ENCODE data around the gene RCSD1.

The RCSD1 gene

DNA sequence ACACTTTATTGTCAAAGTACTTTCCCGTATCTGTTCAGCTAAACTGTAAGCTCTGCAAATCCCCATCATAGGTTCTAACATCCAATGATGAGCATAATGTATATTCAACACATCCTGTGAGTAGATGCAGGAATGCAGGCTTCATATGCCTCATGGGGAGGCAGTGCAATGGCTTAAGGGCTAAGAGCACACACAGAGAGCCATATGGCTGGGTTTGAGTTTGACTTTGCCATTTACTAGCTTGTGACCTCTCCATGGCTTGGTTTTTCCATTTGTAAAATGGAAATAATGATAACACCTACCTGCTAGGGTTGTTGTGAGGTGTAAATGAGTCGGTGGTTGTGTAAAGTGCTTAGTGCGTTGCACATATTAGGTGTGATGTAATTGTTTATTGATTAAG lies 13.4 kb downstream of the RCSD1 start:
- Histone ChIP-seq H3K4me3 (ENCODE audit: severe bottlenecking) (no peak overlapping the region), H3K4me1 (ENCODE audit: insufficient read depth, poor library complexity, severe bottlenecking) (no peaks in the 10 kb centered on the region), H3K9me3 (ENCODE audit: severe bottlenecking) (no peaks in the 10 kb centered on the region), H3K36me3 (ENCODE audit: low read depth) (no peaks in the 10 kb centered on the region), H3K27ac (ENCODE audit: poor library complexity, severe bottlenecking) (no peak overlapping the region), H3K27me3 (ENCODE audit: insufficient read depth, poor library complexity, severe bottlenecking) (no peaks in the 10 kb centered on the region)
- no peak for DNase-seq (ENCODE audit: low spot score)
- TF ChIP-seq, protein P1, sequence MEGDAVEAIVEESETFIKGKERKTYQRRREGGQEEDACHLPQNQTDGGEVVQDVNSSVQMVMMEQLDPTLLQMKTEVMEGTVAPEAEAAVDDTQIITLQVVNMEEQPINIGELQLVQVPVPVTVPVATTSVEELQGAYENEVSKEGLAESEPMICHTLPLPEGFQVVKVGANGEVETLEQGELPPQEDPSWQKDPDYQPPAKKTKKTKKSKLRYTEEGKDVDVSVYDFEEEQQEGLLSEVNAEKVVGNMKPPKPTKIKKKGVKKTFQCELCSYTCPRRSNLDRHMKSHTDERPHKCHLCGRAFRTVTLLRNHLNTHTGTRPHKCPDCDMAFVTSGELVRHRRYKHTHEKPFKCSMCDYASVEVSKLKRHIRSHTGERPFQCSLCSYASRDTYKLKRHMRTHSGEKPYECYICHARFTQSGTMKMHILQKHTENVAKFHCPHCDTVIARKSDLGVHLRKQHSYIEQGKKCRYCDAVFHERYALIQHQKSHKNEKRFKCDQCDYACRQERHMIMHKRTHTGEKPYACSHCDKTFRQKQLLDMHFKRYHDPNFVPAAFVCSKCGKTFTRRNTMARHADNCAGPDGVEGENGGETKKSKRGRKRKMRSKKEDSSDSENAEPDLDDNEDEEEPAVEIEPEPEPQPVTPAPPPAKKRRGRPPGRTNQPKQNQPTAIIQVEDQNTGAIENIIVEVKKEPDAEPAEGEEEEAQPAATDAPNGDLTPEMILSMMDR (IDR thresholded peaks at IDR 0.05; ENCODE audit: poor library complexity, severe bottlenecking) = no peak
- ATAC-seq (ENCODE audit: low read depth) = no peak

DNA sequence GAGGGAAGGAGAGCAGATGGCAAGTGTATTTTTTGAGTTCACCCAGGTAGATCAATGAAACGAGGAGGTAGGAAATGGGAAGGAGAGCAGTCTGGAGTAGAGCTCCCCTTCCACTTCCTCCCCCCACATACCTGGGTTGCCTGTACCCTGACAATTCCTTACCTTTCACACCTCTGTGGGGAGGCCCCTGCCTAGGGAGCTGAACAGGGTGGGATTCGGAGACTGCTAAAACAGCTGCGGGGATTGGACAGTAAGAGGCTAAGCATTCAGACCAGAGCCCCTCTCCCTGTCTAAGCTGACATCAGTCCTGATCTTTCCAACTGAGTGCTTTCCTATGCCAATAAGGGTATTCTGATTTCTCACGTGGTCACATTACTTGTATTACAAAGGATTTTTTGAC lies 14.5 kb downstream of the RCSD1 start:
- no peak overlapping the region for H3K27ac ChIP-seq (ENCODE audit: poor library complexity, severe bottlenecking)
- H3K27me3 ChIP-seq (ENCODE audit: insufficient read depth, poor library complexity, severe bottlenecking) = no peaks in the 10 kb centered on the region
- TF ChIP-seq, protein P1 (IDR thresholded peaks at IDR 0.05; ENCODE audit: poor library complexity, severe bottlenecking) = no peak
- DNase-seq (ENCODE audit: low spot score) = no peak
- no peak for ATAC-seq (ENCODE audit: low read depth)
- H3K4me3 ChIP-seq (ENCODE audit: severe bottlenecking) = no peak overlapping the region
- H3K9me3 ChIP-seq (ENCODE audit: severe bottlenecking) = no peaks in the 10 kb centered on the region
- no peaks in the 10 kb centered on the region for H3K4me1 ChIP-seq (ENCODE audit: insufficient read depth, poor library complexity, severe bottlenecking)
- H3K36me3 ChIP-seq (ENCODE audit: low read depth) = no peaks in the 10 kb centered on the region

DNA sequence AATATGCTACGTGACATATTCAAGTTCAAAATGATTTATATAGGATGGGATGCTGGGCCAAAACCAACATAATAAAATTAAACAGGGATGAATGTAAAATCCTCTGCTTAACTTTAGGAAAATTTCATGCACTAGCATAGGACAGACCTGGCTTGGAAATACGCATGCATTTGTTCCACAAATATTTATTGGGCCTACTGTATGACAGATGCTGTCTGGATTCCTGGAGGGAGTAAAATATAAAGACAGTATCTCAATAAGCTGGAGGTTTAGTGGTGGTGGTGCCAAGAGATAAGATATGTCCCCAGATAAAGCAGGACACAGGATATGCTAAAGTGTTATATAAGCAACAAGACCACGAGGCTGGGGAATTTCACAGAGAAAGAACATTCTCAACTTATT lies 15.1 kb downstream of the RCSD1 start:
- DNase-seq (ENCODE audit: low spot score) (no peak), ATAC-seq (ENCODE audit: low read depth) (no peak)
- H3K36me3 ChIP-seq (ENCODE audit: low read depth) = no peaks in the 10 kb centered on the region
- no peaks in the 10 kb centered on the region for H3K4me1 ChIP-seq (ENCODE audit: insufficient read depth, poor library complexity, severe bottlenecking)
- H3K4me3 ChIP-seq (ENCODE audit: severe bottlenecking) = no peak overlapping the region
- no peak overlapping the region for H3K27ac ChIP-seq (ENCODE audit: poor library complexity, severe bottlenecking)
- no peaks in the 10 kb centered on the region for H3K27me3 ChIP-seq (ENCODE audit: insufficient read depth, poor library complexity, severe bottlenecking)
- TF ChIP-seq, protein P1 (IDR thresholded peaks at IDR 0.05; ENCODE audit: poor library complexity, severe bottlenecking) = no peak
- no peaks in the 10 kb centered on the region for H3K9me3 ChIP-seq (ENCODE audit: severe bottlenecking)

DNA sequence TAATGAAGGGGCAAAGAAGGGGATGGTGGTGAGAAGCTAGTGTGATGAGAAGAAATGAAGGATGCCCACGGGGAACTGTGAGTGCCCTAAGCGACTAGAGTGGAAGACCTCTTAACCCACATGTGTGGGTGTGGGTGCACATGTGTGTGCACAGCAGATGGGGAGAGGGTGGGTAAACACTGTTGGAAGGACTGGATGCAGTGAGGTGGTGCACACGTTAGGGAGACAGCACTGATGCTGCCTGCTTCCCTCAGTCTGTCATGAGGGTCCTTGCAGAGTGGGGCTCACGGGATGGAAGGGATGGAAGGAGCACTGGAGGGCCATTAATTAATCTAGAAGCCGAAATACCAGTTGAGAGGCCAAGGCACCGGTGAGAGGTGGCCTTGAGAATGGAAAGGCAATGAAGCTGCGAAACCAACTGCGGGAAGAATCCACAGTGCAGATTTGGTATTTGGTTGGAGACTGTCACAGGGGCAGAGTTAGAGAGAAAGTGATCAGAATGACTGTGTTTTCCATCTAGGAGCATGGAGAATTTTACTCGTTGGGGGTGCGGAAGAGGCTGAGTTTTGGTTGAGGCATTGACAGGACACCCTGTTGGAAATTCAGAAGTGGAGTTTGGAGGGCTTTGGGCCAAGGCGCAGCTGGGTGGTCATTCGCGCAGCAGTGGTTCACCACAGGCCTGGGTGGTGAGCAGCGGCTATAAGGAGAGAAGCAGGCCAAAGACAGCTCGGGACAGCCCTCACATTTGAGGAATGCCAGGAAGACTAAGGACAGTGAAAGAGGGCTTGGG lies 15.8 kb downstream of the RCSD1 start:
- no peaks in the 10 kb centered on the region for H3K27me3 ChIP-seq (ENCODE audit: insufficient read depth, poor library complexity, severe bottlenecking)
- no peak overlapping the region for H3K4me3 ChIP-seq (ENCODE audit: severe bottlenecking)
- H3K27ac ChIP-seq (ENCODE audit: poor library complexity, severe bottlenecking) = no peak overlapping the region
- DNase-seq (ENCODE audit: low spot score) (no peak), ATAC-seq (ENCODE audit: low read depth) (no peak)
- no peaks in the 10 kb centered on the region for H3K9me3 ChIP-seq (ENCODE audit: severe bottlenecking)
- H3K36me3 ChIP-seq (ENCODE audit: low read depth) = no peaks in the 10 kb centered on the region
- H3K4me1 ChIP-seq (ENCODE audit: insufficient read depth, poor library complexity, severe bottlenecking) = no peaks in the 10 kb centered on the region
- TF ChIP-seq, protein P1 (IDR thresholded peaks at IDR 0.05; ENCODE audit: poor library complexity, severe bottlenecking) = no peak

DNA sequence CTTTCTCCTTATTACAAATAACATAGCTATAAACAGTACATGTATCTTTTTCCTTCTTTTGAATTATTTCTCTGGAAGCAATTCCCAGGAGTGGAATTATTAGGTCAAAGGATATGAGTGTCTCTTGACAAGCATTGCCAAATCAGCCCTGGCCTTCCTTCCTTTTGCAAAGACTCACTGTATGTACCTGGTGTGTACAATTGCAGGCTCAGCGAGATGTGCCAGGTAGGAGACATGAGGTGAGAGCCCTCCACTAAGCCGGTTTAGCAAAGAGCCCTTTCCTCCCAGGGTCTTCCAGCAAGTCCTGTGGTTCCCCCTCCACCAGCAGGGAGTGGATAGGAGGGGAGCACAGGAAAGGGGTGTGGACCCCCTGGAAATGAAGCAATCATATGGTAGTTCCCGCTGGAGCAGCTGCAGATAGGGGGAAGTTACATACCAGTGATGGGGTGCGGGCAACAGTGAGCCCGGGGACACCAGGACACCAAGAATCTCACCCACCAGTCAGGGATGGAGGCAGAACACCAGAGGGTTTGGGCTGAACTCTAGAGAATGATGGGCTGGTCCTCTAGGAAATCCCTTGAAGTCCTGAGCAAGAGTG lies 18.3 kb downstream of the RCSD1 start:
- no peaks in the 10 kb centered on the region for H3K9me3 ChIP-seq (ENCODE audit: severe bottlenecking)
- no peaks in the 10 kb centered on the region for H3K36me3 ChIP-seq (ENCODE audit: low read depth)
- TF ChIP-seq, protein P1 (IDR thresholded peaks at IDR 0.05; ENCODE audit: poor library complexity, severe bottlenecking) = no peak
- no peak overlapping the region for H3K27ac ChIP-seq (ENCODE audit: poor library complexity, severe bottlenecking)
- H3K4me3 ChIP-seq (ENCODE audit: severe bottlenecking) = no peak overlapping the region
- H3K27me3 ChIP-seq (ENCODE audit: insufficient read depth, poor library complexity, severe bottlenecking) = no peaks in the 10 kb centered on the region
- ATAC-seq (ENCODE audit: low read depth) (no peak), DNase-seq (ENCODE audit: low spot score) (no peak)
- H3K4me1 ChIP-seq (ENCODE audit: insufficient read depth, poor library complexity, severe bottlenecking) = no peaks in the 10 kb centered on the region
